Smooth muscle cell (in vitro differentiated cells): ENCODE measurements around the gene SNED1. TPM values are rescaled to one million over a fixed set of nuclear protein-coding genes. Genes with fewer than 3 reads are reported as not detected.

Experiments used
- DNase-seq: peaks from one replicate; lab custom pipeline; 2025; ENCODE audit not compliant: unreplicated experiment; lab: John Stamatoyannopoulos, UW
- H2AFZ ChIP-seq: fragments of 200-600 bp; sonication (generic); 2 replicates; pipeline ENCODE4 v1.6.0; 2016; ENCODE audit warnings: antibody characterized with exemption, low read depth, mild to moderate bottlenecking
- H3F3A ChIP-seq: fragments of 200-600 bp; sonication (generic); 2 replicates; pipeline ENCODE4 v1.6.0; 2017; ENCODE audit warnings: antibody characterized with exemption, low read depth
- H3K27ac ChIP-seq: fragments of 200-600 bp; sonication (generic); 2 replicates; pipeline ENCODE4 v1.5.1; 2016; ENCODE audit warnings: low read depth, mild to moderate bottlenecking
- H3K27me3 ChIP-seq: fragments of 200-600 bp; sonication (generic); 2 replicates; pipeline ENCODE4 v1.6.1; 2016; ENCODE audit warnings: low read depth, mild to moderate bottlenecking
- H3K36me3 ChIP-seq: fragments of 200-600 bp; sonication (generic); 2 replicates; pipeline ENCODE4 v1.5.1; 2016; ENCODE audit warnings: low read depth
- H3K4me1 ChIP-seq: fragments of 200-600 bp; sonication (generic); 2 replicates; pipeline ENCODE4 v1.5.1; 2016; ENCODE audit warnings: low read depth
- H3K4me2 ChIP-seq: fragments of 200-600 bp; sonication (generic); 2 replicates; pipeline ENCODE4 v1.6.0; 2016; ENCODE audit warnings: mild to moderate bottlenecking
- H3K4me3 ChIP-seq: fragments of 200-600 bp; sonication (generic); 2 replicates; pipeline ENCODE4 v1.5.1; 2016; ENCODE audit warnings: mild to moderate bottlenecking
- H3K79me2 ChIP-seq: fragments of 200-600 bp; sonication (generic); 2 replicates; pipeline ENCODE4 v1.6.0; 2016; ENCODE audit warnings: low read depth, mild to moderate bottlenecking
- H3K9ac ChIP-seq: fragments of 200-600 bp; sonication (generic); 2 replicates; pipeline ENCODE4 v1.6.0; 2016; ENCODE audit warnings: low read depth
- H3K9me3 ChIP-seq: fragments of 200-600 bp; sonication (generic); replicated peaks from 2 replicates; pipeline ENCODE4 v1.5.1; 2016; ENCODE audit warnings: low read depth
- H4K20me1 ChIP-seq: fragments of 200-600 bp; sonication (generic); 2 replicates; pipeline ENCODE4 v1.6.0; 2016; ENCODE audit warnings: low read depth
- WGBS: methylation state at CpG from one replicate; pipeline ENCODE4 v1.1.7; 2016; ENCODE audit warnings: low lambda C conversion rate; 5-methylcytosine and 5-hydroxymethylcytosine counted together
- polyA plus RNA-seq: library from polyadenylated mRNA; unstranded; fragments of >200 nt; fragmentation: Nextera tagmentation; extraction: Ambion mirVana; gene quantifications from 2 replicates; pipeline ENCODE4 v1.2.1, GENCODE V29; 2016
- total RNA-seq: library from RNA; depleted of rRNA; stranded (reverse); fragments of >200 nt; gene quantifications from 2 replicates; pipeline ENCODE4 v1.2.3, GENCODE V29; 2014
- TF ChIP-seq, protein P1 (sequence below): fragments of 200-600 bp; sonication (generic); IDR thresholded peaks from 2 replicates; pipeline ENCODE4 v1.5.1; 2017; ENCODE audit warnings: borderline replicate concordance, mild to moderate bottlenecking, antibody characterized with exemption; ENCODE audit not compliant: insufficient read depth, poor library complexity, severe bottlenecking

The SNED1 gene
- total and polyA plus RNA-seq, 2 experiments from 2014 or later: 0.36 to 3.0 TPM

DNA sequence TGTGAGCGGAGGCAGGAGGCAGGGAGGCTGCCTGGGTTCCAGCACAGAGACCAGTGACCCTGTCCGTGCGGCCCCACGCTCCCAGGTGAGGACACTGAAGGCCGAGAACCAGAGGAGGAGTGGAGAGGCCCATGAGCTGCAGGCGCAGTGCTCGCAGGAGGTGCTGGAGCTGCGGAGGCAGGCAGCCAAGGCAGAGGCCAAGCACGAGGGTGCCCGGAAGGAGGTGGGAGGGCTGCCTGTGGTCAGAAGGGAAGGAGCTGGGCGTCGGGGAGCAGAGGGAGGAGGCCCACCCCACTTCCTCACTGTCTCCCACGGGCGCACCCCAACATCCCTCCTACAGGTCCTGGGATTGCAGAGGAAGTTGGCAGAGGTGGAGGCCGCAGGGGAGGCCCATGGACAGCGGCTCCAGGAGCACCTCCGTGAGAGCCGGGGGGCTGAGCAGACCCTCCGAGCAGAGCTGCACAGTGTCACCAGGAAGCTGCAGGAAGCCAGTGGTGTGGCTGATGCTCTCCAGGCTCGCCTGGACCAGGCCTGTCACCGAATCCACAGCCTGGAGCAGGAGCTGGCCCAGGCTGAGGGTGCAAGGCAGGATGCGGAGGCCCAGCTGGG, 33.0 kb upstream of the SNED1 start:
- TF ChIP-seq, protein P1, sequence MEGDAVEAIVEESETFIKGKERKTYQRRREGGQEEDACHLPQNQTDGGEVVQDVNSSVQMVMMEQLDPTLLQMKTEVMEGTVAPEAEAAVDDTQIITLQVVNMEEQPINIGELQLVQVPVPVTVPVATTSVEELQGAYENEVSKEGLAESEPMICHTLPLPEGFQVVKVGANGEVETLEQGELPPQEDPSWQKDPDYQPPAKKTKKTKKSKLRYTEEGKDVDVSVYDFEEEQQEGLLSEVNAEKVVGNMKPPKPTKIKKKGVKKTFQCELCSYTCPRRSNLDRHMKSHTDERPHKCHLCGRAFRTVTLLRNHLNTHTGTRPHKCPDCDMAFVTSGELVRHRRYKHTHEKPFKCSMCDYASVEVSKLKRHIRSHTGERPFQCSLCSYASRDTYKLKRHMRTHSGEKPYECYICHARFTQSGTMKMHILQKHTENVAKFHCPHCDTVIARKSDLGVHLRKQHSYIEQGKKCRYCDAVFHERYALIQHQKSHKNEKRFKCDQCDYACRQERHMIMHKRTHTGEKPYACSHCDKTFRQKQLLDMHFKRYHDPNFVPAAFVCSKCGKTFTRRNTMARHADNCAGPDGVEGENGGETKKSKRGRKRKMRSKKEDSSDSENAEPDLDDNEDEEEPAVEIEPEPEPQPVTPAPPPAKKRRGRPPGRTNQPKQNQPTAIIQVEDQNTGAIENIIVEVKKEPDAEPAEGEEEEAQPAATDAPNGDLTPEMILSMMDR: no peak
- no peaks in the 10 kb centered on the region for H3K27me3 ChIP-seq
- no peak overlapping the region for H3K9ac ChIP-seq

DNA sequence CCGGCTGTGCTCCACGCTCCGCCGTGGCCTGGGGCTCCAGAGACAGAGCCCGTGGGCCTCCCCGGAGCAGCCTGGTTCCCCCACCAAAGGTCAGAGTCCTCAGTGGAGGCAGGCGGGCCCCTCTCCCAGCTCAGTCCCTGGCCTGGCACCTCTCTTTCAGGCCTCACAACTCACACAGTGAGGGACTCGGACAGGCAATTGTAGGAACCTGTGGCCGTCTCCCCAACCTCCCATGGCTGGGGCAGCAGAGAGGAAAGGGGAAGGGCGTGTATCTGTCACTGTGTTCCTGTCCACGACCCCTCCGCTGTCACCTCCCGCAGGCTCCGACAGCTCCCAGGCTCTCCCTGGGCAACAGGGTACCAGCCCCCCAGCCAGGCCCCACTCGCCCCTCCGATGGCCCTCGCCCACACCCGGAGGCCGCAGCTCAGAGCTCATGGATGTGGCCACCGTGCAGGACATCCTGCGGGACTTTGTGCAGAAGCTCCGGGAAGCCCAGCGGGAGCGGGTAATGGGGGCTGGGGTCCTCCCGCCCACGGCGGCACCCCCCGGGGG, 32.4 kb upstream of the SNED1 start:
- no peak overlapping the region for H3K4me3 ChIP-seq
- DNase-seq: no peak
- 94% methylated on average over 28 of the region's 28 CpGs for WGBS

More for the DNA sequence above, 33.0 kb upstream of the SNED1 start:
- Histone ChIP-seq H3K4me3 (no peak overlapping the region), H3K4me2 (no peak overlapping the region), H3K79me2 (no peaks in the 10 kb centered on the region), H3K9me3 (no peaks in the 10 kb centered on the region), H3K27ac (no peak overlapping the region), H4K20me1 (no peaks in the 10 kb centered on the region), H3F3A (no peaks in the 10 kb centered on the region), H3K36me3 (no peaks in the 10 kb centered on the region), H3K4me1 (peaks cover 7% of the 10 kb centered on the region), H2AFZ (no peak overlapping the region)
- DNase-seq: no peak
- 81% methylated on average over 22 of the region's 22 CpGs for WGBS

DNA sequence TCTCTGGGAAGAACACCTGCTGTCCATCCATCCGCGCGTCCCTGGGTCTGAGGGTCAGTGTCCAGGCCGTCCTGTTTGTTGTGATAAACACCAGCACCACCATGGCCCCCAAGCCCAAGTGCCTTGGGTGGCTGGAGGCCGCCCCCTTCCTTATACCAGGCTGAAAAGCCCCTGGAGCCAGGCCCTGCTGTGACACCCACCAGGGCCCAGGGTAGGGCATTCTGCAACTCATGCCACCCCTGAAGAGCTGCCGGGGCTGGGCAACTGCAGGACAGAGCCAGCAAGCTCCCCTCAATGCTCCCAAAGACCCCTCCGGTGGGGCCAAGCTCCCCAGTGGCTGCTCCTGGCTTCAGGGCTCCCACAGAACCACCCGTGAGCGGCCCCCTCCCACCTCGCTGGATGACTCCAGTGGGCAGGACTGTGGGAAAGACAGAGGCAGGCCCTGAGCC, 31.9 kb upstream of the SNED1 start:
- no peaks in the 10 kb centered on the region for H3K27me3 ChIP-seq
- peaks cover 7% of the 10 kb centered on the region for H3K4me1 ChIP-seq
- H4K20me1 ChIP-seq: no peaks in the 10 kb centered on the region
- no peaks in the 10 kb centered on the region for H3F3A ChIP-seq
- DNase-seq: no peak
- no peaks in the 10 kb centered on the region for H3K36me3 ChIP-seq
- H3K4me3 ChIP-seq: no peak overlapping the region
- no peaks in the 10 kb centered on the region for H3K9me3 ChIP-seq
- H3K4me2 ChIP-seq: no peak overlapping the region
- 95% methylated on average over 10 of the region's 10 CpGs for WGBS
- no peak overlapping the region for H3K9ac ChIP-seq
- TF ChIP-seq, protein P1: no peak
- no peak overlapping the region for H2AFZ ChIP-seq
- no peaks in the 10 kb centered on the region for H3K79me2 ChIP-seq
- H3K27ac ChIP-seq: no peak overlapping the region

More for the DNA sequence above, 32.4 kb upstream of the SNED1 start:
- H3K4me2 ChIP-seq: no peak overlapping the region
- H3K9ac ChIP-seq: no peak overlapping the region
- no peak overlapping the region for H2AFZ ChIP-seq
- no peak overlapping the region for H3K27ac ChIP-seq
- H3K79me2 ChIP-seq: no peaks in the 10 kb centered on the region
- no peaks in the 10 kb centered on the region for H3K9me3 ChIP-seq
- H3K4me1 ChIP-seq: peaks cover 7% of the 10 kb centered on the region
- TF ChIP-seq, protein P1: no peak
- no peaks in the 10 kb centered on the region for H3F3A ChIP-seq
- no peaks in the 10 kb centered on the region for H3K36me3 ChIP-seq
- H4K20me1 ChIP-seq: no peaks in the 10 kb centered on the region
- no peaks in the 10 kb centered on the region for H3K27me3 ChIP-seq
